ENCODE results near the gene AGBL5. TPM values are rescaled to one million over a fixed set of nuclear protein-coding genes. Genes with fewer than 3 reads are reported as not detected.
A peak's percentile ranks its signal among the peaks of the same experiment; 100 is the strongest.

AGBL5 gene
- total and polyA plus RNA-seq, 9 of the 15 experiments (the other 6 are each of a cell fraction or from before 2014, with no cell fraction given): 3.3 to 52.7 (median 26.2) TPM

- TF ChIP-seq ZFP30 (CRISPR knock-in tag; IDR thresholded peaks at IDR 0.05; ENCODE audit: borderline replicate concordance) (no peak), ZKSCAN8 (CRISPR knock-in tag; IDR thresholded peaks at IDR 0.05) (no peak), FOXK1 (CRISPR knock-in tag; IDR thresholded peaks at IDR 0.05; ENCODE audit: borderline replicate concordance) (peak; percentile 50; the same call in 1 of the 2 replicates), ZHX1 (conservative IDR thresholded peaks at IDR 0.05; ENCODE audit: low read length) (0 out of 2 replicates have a peak, but pooled peaks have one; percentile 21), RB1 (IDR thresholded peaks at IDR 0.05; ENCODE audit: low read depth) (peak; percentile 80; the same call in 1 of the 2 replicates), MAFK (IDR thresholded peaks at IDR 0.05; ENCODE audit: low read length) (no peak), DPF2 (IDR thresholded peaks at IDR 0.05) (no peak), GABPB2 (CRISPR knock-in tag; conservative IDR thresholded peaks at IDR 0.05) (no peak), GMEB1 (CRISPR knock-in tag; IDR thresholded peaks at IDR 0.05) (peak; percentile 91), PTRF (tag; IDR thresholded peaks at IDR 0.05) (no peak), ZNF253 (CRISPR knock-in tag; conservative IDR thresholded peaks at IDR 0.05) (no peak), GTF2A2 (tag; IDR thresholded peaks at IDR 0.05) (no peak), MEF2A (IDR thresholded peaks at IDR 0.05; ENCODE audit: control insufficient read depth, low read depth, low read length) (no peak), CC2D1A (IDR thresholded peaks at IDR 0.05) (no peak), ERF (CRISPR knock-in tag; IDR thresholded peaks at IDR 0.05) (no peak), ETV1 (tag; conservative IDR thresholded peaks at IDR 0.05; ENCODE audit: low read depth) (no peak), KDM4B (IDR thresholded peaks at IDR 0.05; ENCODE audit: borderline replicate concordance in 2 of 2, low read depth in 1 of 2) (no peak), EP400 (IDR thresholded peaks at IDR 0.05) (peak; percentile 84), MCM3 (IDR thresholded peaks at IDR 0.05) (no peak), SMAD3 (CRISPR knock-in tag; conservative IDR thresholded peaks at IDR 0.05) (no peak), NFE2 (IDR thresholded peaks at IDR 0.05; ENCODE audit: low read depth) (no peak)
- TF ChIP-seq, protein P1, sequence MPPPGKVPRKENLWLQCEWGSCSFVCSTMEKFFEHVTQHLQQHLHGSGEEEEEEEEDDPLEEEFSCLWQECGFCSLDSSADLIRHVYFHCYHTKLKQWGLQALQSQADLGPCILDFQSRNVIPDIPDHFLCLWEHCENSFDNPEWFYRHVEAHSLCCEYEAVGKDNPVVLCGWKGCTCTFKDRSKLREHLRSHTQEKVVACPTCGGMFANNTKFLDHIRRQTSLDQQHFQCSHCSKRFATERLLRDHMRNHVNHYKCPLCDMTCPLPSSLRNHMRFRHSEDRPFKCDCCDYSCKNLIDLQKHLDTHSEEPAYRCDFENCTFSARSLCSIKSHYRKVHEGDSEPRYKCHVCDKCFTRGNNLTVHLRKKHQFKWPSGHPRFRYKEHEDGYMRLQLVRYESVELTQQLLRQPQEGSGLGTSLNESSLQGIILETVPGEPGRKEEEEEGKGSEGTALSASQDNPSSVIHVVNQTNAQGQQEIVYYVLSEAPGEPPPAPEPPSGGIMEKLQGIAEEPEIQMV (tag; conservative IDR thresholded peaks at IDR 0.05; ENCODE audit: low read depth): no peak
- TF ChIP-seq, protein P2, sequence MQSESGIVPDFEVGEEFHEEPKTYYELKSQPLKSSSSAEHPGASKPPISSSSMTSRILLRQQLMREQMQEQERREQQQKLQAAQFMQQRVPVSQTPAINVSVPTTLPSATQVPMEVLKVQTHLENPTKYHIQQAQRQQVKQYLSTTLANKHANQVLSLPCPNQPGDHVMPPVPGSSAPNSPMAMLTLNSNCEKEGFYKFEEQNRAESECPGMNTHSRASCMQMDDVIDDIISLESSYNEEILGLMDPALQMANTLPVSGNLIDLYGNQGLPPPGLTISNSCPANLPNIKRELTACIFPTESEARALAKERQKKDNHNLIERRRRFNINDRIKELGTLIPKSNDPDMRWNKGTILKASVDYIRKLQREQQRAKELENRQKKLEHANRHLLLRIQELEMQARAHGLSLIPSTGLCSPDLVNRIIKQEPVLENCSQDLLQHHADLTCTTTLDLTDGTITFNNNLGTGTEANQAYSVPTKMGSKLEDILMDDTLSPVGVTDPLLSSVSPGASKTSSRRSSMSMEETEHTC (IDR thresholded peaks at IDR 0.05): no peak
Measured at GRCh38 chr2:27071277-27071989, 20.0 kb downstream of the AGBL5 start, which contains the start of gene OST4 (continued).
